Epithelial cell of proximal tubule (primary cell): ENCODE results near the gene EHMT2. TPM values are rescaled to one million over a fixed set of nuclear protein-coding genes. Genes with fewer than 3 reads are reported as not detected.
"Not testable (repeated sequence)": the region's sequence is repeated elsewhere in the genome, so short reads cannot be mapped to it uniquely, and the experiment has no call there.

ENCODE experiments used
- DNase-seq: peaks from one replicate; pipeline ENCODE4 v3.0.0-alpha.2; 2011; ENCODE audit warnings: low read depth
- H3K4me3 ChIP-seq: 2 replicates; pipeline ENCODE4 v1.5.1; 2011; ENCODE audit warnings: low read depth, mild to moderate bottlenecking, low read length
- CTCF ChIP-seq: conservative IDR thresholded peaks from 2 replicates; pipeline ENCODE4 v1.5.1; 2012; ENCODE audit warnings: low read depth, mild to moderate bottlenecking, low read length
- total RNA-seq: library from RNA; depleted of rRNA; stranded (reverse); fragments of >200 nt; gene quantifications from 2 replicates; pipeline ENCODE4 v1.2.3, GENCODE V29; 2015

The EHMT2 gene
- total RNA-seq, 1 donor from 2014 or later = 44.0 TPM

- no peak for DNase-seq
- H3K4me3 ChIP-seq = no peak overlapping the region
- TF ChIP-seq CTCF = no peak
Observed at GRCh38 chr6:31915756-31916155, 18.3 kb upstream of the EHMT2 start.

GRCh38 chr6:31915351-31915750 is 17.9 kb upstream of the EHMT2 start:
- TF ChIP-seq CTCF = no peak

GRCh38 chr6:31911826-31912585 is 14.5 kb upstream of the EHMT2 start:
- TF ChIP-seq CTCF = no peak
- no peak overlapping the region for H3K4me3 ChIP-seq
- no peak for DNase-seq

More at GRCh38 chr6:31915351-31915750, 17.9 kb upstream of the EHMT2 start:
- H3K4me3 ChIP-seq = no peak overlapping the region
- DNase-seq = no peak

GRCh38 chr6:31909298-31909697 is 11.8 kb upstream of the EHMT2 start:
- H3K4me3 ChIP-seq, DNase-seq: not testable (repeated sequence)

- H3K4me3 ChIP-seq = no peak overlapping the region
- DNase-seq = no peak
- no peak for TF ChIP-seq CTCF
Observed at GRCh38 chr6:31908791-31909190, 11.3 kb upstream of the EHMT2 start.

GRCh38 chr6:31908255-31908654 is 10.8 kb upstream of the EHMT2 start:
- DNase-seq = not testable (repeated sequence)

GRCh38 chr6:31907158-31907813 is 9.8 kb upstream of the EHMT2 start:
- no peak overlapping the region for H3K4me3 ChIP-seq
- no peak for DNase-seq
- TF ChIP-seq CTCF = no peak

More at GRCh38 chr6:31908255-31908654, 10.8 kb upstream of the EHMT2 start:
- H3K4me3 ChIP-seq = not testable (repeated sequence)

- H3K4me3 ChIP-seq, DNase-seq: not testable (repeated sequence)
Observed at GRCh38 chr6:31906727-31907126, 9.2 kb upstream of the EHMT2 start.
